Fibroblast of skin of left quadriceps (primary cell): ENCODE measurements around the gene XG.
"Not testable (repeated sequence)": the region's sequence is repeated elsewhere in the genome, so short reads cannot be mapped to it uniquely, and the experiment has no call there.

Experiments
- DNase-seq, 2 experiments: peaks; one replicate each; pipeline ENCODE4 v3.0.0-alpha.2; 2013; ENCODE audit warnings: low read depth in 2 of 2

Gene XG

DNA sequence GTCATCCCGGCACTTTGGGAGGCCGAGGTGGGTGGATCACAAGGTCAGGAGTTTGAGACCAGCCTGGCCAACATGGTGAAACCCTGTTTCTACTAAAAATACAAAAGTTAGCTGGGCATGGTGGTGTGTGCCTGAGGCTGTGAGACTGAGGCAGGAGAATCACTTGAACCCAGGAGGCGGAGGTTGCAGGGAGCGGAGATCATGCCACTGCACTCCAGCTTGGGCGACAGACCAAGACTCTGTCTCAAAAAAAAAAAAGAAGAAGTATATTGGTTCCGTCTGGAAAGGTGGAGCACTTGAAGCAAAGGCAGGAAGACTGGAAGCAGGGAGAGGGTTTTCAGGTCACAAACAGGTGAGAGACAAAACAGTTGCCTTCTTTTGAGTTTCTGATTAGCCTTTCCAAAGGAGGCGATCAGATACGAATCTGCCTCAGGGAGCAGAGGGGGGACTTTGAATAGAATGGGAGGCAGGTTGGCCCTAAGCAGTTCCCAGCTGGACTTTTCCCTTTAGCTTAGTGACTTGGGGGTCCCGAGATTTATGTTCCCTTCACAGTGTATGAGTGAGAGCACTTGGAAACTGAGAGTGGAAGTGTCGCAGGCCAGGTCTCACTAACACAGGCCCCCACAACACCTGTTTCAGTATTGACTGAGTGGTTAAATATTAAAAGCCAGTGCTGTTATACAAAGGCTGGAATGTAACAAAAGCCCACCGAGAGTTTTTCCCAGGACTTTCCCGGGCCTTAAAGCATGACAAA is 28.8 kb downstream of the XG start:
- DNase-seq, result not testable (repeated sequence)

DNA sequence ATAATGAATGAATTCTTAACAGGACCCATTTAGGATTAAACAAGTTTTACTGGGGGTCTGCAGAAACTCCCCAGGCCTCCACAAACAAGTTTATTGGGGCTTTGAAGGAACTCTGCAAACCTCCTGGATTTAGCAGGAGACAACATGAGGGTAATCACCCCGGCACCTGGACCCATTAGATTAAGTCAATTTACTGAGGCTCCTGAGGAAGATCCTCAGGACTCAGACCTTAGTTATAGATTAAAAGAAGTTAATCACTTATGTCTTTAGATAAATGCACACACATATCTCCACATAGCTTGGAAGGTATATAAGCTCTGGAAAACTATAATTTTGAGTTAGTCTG is 29.4 kb downstream of the XG start:
- no peak for DNase-seq

DNA sequence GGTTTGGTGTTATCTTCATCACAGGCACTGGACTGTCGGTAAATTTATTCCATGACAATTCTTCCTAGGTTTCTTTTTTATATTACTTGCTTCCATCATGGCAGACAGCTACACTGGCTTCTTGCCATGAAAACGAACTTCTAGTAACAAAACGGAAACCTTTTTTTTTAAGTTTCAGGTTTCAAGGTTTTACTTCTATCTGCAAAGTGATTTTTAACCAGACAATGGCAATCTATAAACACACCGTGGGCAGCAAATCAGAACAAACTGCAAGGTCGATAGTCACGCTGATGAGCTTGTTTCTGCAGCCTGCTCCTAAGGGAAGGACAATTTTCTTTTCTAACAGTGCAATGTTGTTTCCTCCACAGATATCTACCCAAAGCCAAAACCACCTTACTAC is 29.9 kb downstream of the XG start:
- no peak for DNase-seq

DNA sequence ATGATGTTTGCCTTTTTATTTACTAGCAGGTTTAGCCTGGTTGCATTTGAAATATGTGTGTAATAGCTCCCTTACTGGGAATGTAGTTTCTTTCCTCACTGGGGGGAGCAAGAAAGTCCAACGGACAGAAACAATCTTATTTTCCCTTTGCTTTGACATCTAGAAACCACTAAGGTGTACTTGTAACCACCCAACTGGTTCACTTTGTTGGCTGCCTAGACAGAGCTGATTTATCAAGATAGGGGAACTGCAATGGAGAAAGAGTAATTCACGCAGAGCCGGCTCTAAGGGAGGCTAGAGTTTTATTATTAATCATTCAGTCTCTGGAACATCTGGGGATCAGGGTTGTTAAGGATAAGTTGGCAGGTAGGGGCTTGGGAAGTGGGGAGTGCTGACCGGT is 30.3 kb downstream of the XG start:
- no peak for DNase-seq

DNA sequence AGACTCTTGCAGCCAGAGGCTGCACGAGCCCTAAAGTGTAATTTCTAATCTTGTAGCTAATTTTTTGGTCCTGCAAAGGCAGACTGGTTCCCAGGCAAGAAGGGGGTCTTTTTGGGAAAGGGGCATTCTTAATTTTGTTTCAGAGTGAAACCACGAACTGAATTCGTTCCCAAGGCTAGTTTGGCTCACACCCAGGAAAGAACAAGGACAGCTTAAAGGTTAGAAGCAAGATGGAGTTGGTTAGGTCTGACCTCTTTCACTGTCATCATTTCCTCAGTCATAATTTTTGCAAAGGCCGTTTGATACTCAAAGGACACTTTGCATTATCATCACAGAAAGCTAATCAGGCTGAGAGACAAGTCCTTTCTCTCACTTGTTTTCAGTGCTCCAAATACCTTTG is 30.9 kb downstream of the XG start:
- DNase-seq, result no peak

DNA sequence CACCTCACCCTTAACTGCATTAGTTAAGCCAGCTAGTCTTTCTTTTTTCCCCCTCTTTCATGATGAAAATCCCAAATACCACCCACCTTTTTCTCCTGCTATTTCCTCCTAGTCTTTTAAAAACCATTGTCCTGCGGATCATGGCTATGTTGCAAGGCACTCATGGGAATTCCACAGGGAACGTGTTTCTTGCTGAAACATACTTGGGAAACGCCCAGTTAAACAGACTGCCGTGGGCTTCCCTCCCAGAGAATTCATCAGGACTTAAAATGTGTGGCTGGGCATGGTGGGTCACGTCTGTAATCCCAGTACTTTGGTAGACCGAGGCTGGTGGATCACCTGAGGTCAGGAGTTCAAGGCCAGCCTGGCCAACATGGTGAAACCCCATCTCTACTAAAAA is 32.2 kb downstream of the XG start:
- no peak for DNase-seq

DNA sequence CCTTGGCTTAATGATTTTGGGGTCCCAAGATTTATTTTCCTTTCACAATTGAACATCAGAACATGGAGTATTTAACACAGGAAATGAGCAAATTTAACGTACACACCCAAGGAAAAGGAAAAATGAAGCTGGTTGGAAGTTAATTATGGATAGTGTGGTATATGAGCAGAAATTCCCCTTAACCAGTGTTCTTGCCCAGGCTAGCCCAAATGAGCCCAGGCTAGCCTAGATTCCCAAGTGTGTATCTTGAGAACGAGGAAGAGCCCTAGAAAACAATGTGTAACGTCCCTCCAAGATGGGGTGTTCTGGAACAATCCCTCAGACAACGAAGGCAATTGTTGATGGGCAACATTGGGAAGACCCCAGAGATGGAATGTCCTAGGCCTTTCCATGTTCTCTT is 33.7 kb downstream of the XG start:
- no peak for DNase-seq

DNA sequence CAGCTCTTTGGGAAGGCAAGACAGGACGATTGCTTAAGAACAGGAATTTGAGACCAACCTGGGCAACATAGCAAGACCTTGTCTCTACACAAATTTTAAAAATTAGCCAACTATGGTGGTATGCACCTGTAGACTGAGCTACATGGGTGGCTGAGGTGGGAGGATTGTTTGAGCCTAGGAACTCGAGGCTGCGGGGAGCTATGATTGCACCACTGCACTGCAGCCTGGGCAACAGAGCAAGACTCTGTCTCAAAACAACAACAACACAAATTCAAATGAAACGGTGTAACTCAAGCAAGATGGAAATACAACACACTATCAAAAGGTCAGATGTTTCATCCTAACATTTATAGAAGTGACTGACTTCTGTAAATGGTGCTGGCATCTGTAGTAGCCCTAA is 37.1 kb downstream of the XG start:
- no peak for DNase-seq

DNA sequence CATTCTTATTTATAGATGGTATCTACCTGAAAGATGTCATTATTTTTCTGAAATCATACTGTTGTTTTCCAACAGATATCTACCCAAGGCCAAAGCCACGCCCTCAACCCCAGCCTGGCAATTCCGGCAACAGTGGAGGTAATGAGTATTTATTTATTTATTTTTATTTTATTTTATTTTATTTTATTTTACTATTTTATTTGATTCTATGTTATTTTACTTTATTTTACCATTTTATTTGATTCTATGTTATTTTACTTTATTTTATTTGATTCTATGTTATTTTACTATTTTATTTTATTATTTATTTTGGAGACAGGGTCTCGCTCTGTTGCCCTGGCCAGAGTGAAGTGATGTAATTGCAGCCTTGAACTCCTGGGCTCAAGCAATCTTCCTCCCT is 37.7 kb downstream of the XG start:
- no peak for DNase-seq

DNA sequence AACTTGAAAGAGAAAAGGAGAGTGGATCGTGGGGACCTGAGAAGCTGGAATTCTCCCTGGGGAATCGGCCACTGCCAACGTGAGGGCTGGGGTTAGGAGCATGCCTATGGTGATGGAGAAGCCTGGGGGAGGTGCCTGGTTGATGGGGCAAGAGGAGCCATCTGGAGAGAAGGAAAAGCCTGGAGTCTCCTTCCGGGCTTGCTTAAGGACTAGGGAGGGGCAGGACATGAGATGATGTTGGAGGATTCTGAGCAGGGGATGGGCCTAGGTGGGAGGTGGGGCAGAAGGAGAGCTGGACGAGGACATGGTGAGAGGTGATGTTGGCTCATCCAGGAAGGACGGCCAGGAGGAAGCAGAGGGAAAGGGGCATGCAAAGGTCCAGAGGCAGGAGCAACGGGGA is 41.9 kb downstream of the XG start:
- no peak for DNase-seq

DNA sequence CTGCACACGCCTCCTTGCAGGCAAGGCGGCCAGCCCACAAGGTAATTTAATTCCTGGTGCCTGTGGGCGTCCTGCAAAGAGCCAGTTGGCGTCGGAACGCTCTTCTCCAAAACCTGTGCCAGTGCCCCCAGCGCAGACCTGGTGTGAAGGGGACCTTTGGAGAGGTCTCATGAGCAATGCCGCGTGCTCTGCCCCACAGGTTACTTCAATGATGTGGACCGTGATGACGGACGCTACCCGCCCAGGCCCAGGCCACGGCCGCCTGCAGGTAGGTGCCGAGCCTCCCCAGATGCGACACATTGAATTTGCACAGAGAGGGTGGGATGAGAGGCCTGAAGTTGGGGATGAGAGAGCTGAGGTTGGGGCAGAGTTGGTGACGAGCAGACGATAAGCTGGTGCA is 42.5 kb downstream of the XG start:
- DNase-seq, result no peak

DNA sequence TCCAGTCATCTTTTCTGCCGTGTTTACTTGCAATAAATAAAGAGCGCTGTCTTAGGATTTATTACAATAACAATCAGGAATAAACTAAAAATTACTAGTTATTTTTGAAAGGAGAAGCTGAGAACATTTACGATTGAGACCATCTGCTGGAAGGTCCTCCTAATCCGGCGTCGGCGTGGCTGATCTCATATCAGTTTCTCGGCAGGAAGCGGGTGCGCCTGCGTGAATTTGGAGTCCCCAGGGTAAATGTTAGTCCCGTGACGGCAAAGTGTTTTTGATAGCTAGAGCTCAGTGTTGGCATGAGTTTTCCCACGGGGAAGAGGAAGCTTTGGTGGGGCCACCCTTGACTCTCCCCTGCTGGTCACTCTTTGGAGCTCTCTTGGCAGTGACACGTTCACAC is 45.0 kb downstream of the XG start:
- DNase-seq, result not testable (repeated sequence)

DNA sequence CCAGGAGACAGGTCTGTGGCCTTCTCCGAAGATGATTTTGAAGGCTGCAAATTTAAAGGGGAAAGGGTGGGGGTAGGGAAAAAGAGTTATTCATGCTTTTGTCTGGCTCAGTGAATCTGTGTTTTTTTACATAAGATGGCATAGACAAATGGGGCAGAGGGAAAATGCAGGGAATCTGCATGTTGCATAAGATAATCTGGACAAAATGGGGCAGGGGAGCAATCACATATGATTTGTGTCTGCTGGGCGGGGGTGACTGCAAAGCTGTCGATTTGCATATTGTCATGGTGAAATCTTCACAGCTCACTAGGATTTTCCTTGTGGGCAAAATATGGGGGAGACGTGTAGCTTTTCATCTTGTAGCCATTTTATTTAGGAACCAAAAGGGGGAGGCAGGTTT is 47.5 kb downstream of the XG start:
- no peak for DNase-seq

DNA sequence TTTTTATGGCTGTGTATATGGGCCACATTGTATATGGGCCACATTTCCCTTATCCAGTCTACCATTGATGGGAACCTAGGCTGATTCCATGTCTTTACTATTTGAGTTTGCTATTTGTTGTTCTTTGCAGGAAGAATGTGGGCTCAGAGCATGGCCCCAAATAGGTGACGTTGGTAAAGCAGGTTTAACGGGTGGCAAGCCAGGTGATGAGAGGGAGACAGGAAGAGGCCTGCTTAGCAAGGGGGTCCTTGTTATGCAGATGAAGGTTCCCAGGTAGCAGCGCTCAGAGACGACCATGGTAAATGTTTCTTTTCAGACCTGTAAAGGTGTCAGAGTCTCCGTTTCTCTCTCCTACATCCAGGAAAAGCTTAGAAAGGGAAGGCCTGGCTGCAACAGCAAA is 48.1 kb downstream of the XG start:
- DNase-seq, result not testable (repeated sequence)

DNA sequence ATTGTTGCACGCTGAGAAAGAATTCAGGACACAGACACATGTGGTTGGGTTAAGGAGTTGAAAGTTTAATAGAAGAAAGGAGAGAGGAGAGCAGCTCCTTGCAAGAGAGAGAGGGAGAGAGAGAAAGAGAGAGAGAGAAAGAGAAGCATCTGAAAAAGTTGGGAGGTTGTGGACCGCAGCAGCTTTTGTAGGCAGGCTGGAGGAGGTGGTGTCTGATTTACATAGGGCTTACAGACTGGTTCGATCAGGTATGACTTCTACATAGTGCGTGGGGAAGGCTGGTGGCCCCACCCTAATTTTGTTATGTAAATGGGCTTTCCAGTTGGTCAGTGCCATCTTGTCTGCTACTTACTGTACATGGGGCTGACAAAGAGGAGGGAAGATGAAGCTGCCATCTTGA is 49.4 kb downstream of the XG start:
- no peak for DNase-seq

DNA sequence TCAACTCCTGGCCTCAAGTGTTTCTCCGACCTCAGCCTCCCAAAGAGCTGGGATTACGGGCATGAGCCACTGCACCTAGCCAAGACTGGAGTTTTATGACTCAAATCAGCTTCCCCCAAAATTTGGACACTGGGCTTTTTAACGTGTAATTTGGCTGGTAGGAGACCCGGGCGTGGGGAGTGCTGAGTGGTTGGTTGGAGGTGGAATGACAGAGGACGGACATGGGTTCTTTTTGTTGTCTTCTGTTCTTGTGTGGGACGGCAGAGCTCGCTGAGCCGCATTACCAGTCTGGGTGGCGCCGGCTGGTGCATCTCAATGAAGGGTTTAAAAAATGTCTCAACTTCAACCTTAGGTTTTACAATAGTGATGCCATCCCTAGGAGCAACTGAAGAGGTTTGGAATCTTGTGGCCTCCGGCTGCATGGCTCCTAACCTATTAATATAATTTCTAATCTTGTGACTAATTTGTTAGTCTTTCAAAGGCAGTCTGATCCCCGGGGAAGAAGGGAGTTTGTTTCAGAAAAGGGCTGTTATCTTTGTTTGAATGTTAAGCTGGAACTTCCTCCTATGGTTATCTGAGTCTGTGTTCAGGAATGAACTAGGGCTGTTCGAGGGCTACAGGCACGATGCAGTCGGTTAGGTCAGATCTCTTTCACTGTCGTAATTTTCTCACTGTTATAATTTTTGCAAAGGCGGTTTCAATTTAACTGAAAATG is 50.7 kb downstream of the XG start:
- not testable (repeated sequence) for DNase-seq

DNA sequence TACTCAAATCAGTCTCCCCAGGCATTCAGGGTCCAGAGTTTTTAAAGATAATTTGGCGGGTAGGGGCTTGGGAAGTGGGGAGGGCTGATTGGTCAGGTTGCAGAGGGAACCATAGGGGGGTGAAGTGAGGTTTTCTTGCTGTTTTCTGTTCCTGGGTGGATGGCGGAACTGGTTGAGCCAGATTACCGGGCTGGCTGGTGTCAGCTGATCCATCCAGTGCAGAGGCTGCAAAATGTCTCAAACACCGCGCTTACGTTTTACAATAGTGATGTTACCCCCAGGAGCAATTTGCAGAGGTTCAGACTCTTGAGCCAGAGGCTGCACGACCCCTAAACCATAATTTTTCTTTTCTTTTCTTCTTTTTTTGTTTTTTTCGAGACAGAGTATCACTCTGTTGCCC is 51.6 kb downstream of the XG start:
- not testable (repeated sequence) for DNase-seq

DNA sequence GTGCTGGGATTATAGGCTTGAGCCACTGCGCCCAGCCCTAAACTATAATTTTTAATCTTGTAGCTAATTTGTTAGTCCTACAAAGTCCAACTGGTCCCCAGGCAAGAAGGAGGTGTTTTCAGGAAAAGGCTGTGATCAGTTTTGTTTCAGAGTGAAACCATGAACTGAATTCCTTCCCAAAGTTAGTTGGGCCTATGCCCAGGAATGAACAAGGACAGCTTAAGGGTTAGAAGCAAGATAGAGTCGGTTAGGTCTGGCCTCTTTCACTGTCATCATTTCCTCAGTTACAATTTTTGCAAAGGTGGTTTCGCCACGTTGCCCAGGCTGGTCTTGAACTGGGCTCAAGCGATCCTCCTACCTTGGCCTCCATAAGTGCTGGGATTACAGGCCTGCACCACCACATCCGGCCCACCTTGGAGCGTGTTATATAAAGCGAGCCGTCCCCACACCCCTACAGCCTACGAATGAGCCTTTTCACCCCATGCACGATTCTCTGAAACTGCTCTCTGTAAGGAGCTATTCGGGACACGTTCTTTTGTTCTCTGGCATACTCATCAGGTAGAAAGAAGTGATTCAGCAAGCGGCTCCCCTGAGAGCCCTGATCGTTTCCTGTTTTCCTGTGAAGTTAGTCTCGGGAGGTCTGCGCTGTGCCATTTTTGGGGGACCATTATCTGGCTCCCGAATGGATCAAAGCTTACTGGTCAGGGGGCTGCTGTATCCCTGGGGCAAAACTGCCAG is 52.4 kb downstream of the XG start:
- not testable (repeated sequence) for DNase-seq

DNA sequence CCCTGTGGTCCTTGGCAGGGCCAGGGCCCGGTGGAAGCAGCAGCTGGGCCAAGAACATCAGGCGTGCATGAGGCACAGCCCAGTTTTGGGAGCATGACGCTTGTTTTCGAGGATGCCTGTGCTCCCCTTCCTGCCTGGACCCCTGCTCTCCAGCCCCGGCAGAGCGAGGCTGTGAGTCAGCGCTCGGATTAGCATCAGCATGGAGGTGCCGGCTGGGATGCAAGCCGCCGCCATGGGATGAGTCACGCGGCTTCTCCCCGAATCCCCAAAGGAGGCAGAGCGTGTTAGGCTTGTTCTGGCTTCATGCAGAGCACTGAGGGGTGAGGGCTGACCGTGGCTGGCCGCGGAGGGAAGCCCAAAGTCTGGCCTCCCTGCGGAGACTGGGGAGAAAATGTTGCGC is 53.0 kb downstream of the XG start:
- DNase-seq, result peak; percentile 48 to 63

DNA sequence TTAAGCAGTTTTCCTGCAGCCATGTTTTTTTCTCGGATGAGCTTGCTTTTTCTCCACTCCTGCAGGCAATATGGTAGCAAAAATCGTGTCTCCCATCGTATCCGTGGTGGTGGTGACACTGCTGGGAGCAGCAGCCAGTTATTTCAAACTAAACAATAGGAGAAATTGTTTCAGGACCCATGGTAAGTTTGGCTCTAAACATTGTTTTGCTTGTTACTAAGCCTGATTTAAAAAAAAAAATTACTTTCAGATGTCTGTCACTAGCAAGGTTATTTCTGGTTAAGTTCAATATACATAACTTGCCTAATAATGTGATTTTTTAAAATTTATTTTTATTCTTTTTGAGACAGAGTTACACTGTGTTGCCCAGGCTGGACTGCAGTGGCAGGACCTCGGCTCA is 59.4 kb downstream of the XG start:
- DNase-seq, result no peak

DNA sequence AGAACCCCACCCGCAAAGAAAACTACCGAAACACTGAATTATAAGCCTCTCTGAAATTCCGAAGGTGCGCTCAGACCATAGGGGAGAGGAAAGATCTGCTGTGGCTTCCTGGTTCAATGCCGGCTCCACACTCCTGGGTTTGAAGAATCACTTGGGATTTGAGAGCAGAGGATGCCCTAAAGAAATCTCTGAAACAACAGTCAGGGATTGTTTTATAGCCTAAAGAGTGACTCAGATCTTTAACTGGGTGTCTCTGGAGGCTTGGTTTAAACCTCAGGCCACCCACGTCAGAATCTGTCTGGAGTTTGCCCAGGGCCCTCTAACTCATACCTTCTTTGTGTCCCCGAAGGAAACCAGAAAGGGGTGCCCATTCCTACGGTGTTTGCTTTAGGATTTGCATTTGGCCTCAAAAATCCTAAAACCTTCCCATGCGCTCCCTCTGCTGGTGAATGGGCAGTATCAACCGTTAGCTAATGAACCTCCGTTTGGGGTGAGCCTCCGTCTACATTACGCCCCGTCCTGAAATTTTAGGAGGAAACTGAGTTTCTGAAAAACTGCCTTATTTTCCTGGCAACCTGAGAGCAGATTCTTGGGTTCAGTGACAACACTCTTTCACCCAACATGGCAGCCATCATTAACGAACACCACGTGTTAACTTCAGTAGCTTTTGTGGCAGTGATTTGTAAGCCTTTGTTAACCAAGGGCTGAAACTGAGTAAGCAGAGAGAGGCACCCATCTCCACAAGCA is 60.5 kb downstream of the XG start:
- DNase-seq, result not testable (repeated sequence)

DNA sequence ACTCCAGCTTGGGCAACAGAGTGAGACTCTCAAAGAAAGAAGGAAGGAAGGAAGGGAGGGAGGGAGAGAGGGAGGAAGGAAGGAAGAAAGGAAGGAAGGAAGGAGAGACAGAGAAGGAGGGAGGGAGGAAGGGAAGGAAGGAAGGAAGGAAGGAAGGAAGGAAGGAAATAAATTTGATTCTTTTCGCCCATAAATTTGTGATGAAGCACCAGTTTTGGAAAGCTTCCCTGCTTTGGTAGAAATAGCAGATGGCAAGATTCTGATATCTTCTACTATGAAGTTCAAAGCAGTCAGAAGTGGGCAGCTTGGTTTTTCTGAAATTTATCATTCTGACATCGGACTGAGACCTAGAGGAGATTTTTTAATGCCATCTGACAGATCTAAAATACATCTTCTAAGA is 65.2 kb downstream of the XG start:
- DNase-seq, result no peak
